ENCODE results near the gene MAPKAP1. TPM values are rescaled to one million over a fixed set of nuclear protein-coding genes. Genes with fewer than 3 reads are reported as not detected.

The MAPKAP1 gene
- total and polyA plus RNA-seq, 2 of the 13 experiments (the other 11 are each of a cell fraction or from before 2014, with no cell fraction given) = 45.0 to 64.3 TPM

- TF ChIP-seq AGO1 (IDR thresholded peaks at IDR 0.05; ENCODE audit: low read depth, low read length, poor library complexity, severe bottlenecking) = no peak
Observed at GRCh38 chr9:125544484-125544883, 162.5 kb downstream of the MAPKAP1 start (continued).

GRCh38 chr9:125541840-125542243, 165.2 kb downstream of the MAPKAP1 start:
- intact Hi-C loops (cut with micrococcal nuclease; ENCODE audit: unreplicated experiment) = no loop called here
- in situ Hi-C loops (cut with HindIII; ENCODE audit: extremely low pct_ligation_motif_present, low pct_unique_long_range_greater_than_20kb) = no loop called here
- no TSS peak for BruUV-seq (replicated peaks)
- Histone ChIP-seq H3K4me3 (replicated peaks in 1 of 3; ENCODE audit: insufficient read depth in 1 of 3, low read depth in 2 of 3, low read length in 3 of 3) (no peak overlapping the region), H3K4me1 (ENCODE audit: insufficient read depth, low read length) (peaks cover 32% of the 10 kb centered on the region), H4K20me1 (ENCODE audit: insufficient read depth, low read length) (no peaks in the 10 kb centered on the region), H3K27ac (ENCODE audit: extremely low read length, insufficient read depth, low read length) (no peak overlapping the region), H2AFZ (ENCODE audit: low read length) (no peak overlapping the region), H3K79me2 (ENCODE audit: insufficient read depth, low read length) (no peaks in the 10 kb centered on the region), H3K27me3 (ENCODE audit: control insufficient read depth in 1 of 2, insufficient read depth in 2 of 2, low read length in 2 of 2) (no peaks in the 10 kb centered on the region), H3K4me2 (ENCODE audit: low read depth, low read length) (no peak overlapping the region), H3K9ac (ENCODE audit: insufficient read depth, low read depth, low read length) (no peak overlapping the region), H3K9me3 (ENCODE audit: low read length) (no peaks in the 10 kb centered on the region), H3K36me3 (replicated peaks in 1 of 2; ENCODE audit: control insufficient read depth in 1 of 2, insufficient read depth in 2 of 2, low read length in 2 of 2) (peaks cover 0 to 6% of the 10 kb centered on the region in 2 experiments; a peak in 2 of 5 replicates)
- 96% methylated on average over 12 of the region's 12 CpGs for WGBS (ENCODE audit: low lambda C conversion rate)
- DNase-seq (ENCODE audit: low spot score) = no peak
- FAIRE-seq = no peak
- ChIA-PET POLR2A (no interaction called here), CTCF (ENCODE audit: low intra/inter-chr PET ratio, low total read pairs) (no interaction called here)
- TF ChIP-seq, protein P1, sequence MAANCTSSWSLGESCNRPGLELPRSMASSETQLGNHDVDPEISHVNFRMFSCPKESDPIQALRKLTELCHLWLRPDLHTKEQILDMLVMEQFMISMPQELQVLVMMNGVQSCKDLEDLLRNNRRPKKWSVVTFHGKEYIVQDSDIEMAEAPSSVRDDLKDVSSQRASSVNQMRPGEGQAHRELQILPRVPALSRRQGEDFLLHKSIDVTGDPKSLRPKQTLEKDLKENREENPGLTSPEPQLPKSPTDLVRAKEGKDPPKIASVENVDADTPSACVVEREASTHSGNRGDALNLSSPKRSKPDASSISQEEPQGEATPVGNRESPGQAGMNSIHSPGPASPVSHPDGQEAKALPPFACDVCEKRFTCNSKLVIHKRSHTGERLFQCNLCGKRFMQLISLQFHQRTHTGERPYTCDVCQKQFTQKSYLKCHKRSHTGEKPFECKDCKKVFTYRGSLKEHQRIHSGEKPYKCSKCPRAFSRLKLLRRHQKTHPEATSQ (CRISPR knock-in tag; IDR thresholded peaks at IDR 0.05; ENCODE audit: borderline replicate concordance) = no peak
- TF ChIP-seq ZNF552 (CRISPR knock-in tag; IDR thresholded peaks at IDR 0.05; ENCODE audit: borderline replicate concordance) (no peak), FOXJ3 (CRISPR knock-in tag; IDR thresholded peaks at IDR 0.05; ENCODE audit: borderline replicate concordance) (no peak)
- no peak for ATAC-seq

DNA sequence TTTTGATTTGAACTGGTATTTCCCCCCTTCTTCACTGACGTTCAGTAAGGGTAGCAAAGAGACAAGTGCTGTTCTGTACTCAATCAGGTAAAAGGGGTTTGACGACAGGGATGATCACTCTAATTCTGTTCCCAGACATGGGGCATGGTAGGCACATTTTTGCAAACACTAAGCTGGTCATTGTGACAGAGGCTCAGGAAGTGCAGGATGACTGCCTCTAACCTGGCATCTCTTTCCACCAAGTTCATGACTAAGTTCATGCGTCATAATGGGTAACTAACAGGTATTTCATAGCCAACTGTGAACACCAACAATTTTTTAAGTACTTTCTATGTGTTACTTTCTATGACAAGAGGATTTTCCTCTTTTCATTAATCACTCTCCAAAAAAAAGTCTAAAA, 166.5 kb downstream of the MAPKAP1 start:
- intact Hi-C loops (cut with micrococcal nuclease; ENCODE audit: unreplicated experiment) = no loop called here
- ChIA-PET CTCF (ENCODE audit: low intra/inter-chr PET ratio, low total read pairs) (no interaction called here), POLR2A (no interaction called here)
- in situ Hi-C loops (cut with HindIII; ENCODE audit: extremely low pct_ligation_motif_present, low pct_unique_long_range_greater_than_20kb) = no loop called here
- Histone ChIP-seq H3K4me1 (ENCODE audit: insufficient read depth, low read length) (peaks cover 29% of the 10 kb centered on the region), H3K79me2 (ENCODE audit: insufficient read depth, low read length) (no peaks in the 10 kb centered on the region), H3K9me3 (ENCODE audit: low read length) (no peaks in the 10 kb centered on the region), H3K27ac (ENCODE audit: extremely low read length, insufficient read depth, low read length) (no peak overlapping the region), H4K20me1 (ENCODE audit: insufficient read depth, low read length) (no peaks in the 10 kb centered on the region), H3K9ac (ENCODE audit: insufficient read depth, low read depth, low read length) (no peak overlapping the region), H3K36me3 (replicated peaks in 1 of 2; ENCODE audit: control insufficient read depth in 1 of 2, insufficient read depth in 2 of 2, low read length in 2 of 2) (peaks cover 0 to 6% of the 10 kb centered on the region in 2 experiments; a peak in 2 of 5 replicates), H3K4me3 (replicated peaks in 1 of 3; ENCODE audit: insufficient read depth in 1 of 3, low read depth in 2 of 3, low read length in 3 of 3) (no peak overlapping the region), H3K4me2 (ENCODE audit: low read depth, low read length) (no peak overlapping the region), H3K27me3 (ENCODE audit: control insufficient read depth in 1 of 2, insufficient read depth in 2 of 2, low read length in 2 of 2) (no peaks in the 10 kb centered on the region), H2AFZ (ENCODE audit: low read length) (no peak overlapping the region)
- no peak for DNase-seq (ENCODE audit: low spot score)
- no peak for FAIRE-seq
- BruUV-seq (replicated peaks) = no TSS peak
- WGBS (ENCODE audit: low lambda C conversion rate) = 95% methylated on average over 3 of the region's 3 CpGs
- no peak for ATAC-seq
- TF ChIP-seq KLF11 (CRISPR knock-in tag; IDR thresholded peaks at IDR 0.05) (no peak), ZNF430 (CRISPR knock-in tag; IDR thresholded peaks at IDR 0.05) (no peak), ZNF138 (CRISPR knock-in tag; IDR thresholded peaks at IDR 0.05; ENCODE audit: low read depth) (no peak), ZNF431 (CRISPR knock-in tag; IDR thresholded peaks at IDR 0.05; ENCODE audit: borderline replicate concordance, low read depth) (no peak), ZNF773 (CRISPR knock-in tag; IDR thresholded peaks at IDR 0.05; ENCODE audit: borderline replicate concordance) (no peak), NR2F2 (IDR thresholded peaks at IDR 0.05; ENCODE audit: borderline replicate concordance, low read depth) (no peak), ZNF121 (CRISPR knock-in tag; IDR thresholded peaks at IDR 0.05) (no peak), RXRB (CRISPR knock-in tag; IDR thresholded peaks at IDR 0.05; ENCODE audit: borderline replicate concordance) (no peak), CHCHD3 (CRISPR knock-in tag; IDR thresholded peaks at IDR 0.05) (no peak), ZNF160 (CRISPR knock-in tag; IDR thresholded peaks at IDR 0.05) (no peak), ZNF256 (CRISPR knock-in tag; conservative IDR thresholded peaks at IDR 0.05) (no peak), MEF2D (CRISPR knock-in tag; IDR thresholded peaks at IDR 0.05) (no peak)

Measured in HepG2 (cell line).